MM.1S (cell line): ENCODE results near the gene MIPOL1.

Experiments
- DNase-seq: peaks from one replicate; pipeline ENCODE4 v3.0.0-alpha.2; 2015
- H2AFZ ChIP-seq: fragments of 300-600 bp; sonication (generic); 2 replicates; pipeline ENCODE4 v1.6.0; 2016; ENCODE audit warnings: antibody characterized with exemption, low read length
- H3F3A ChIP-seq: fragments of 300-600 bp; sonication (generic); 2 replicates; pipeline ENCODE4 v1.6.1; 2016; ENCODE audit warnings: mild to moderate bottlenecking, antibody characterized with exemption, low read length, moderate library complexity, mixed read lengths; ENCODE audit not compliant: insufficient read depth
- H3K27ac ChIP-seq: fragments of 300-600 bp; sonication (generic); 2 replicates; pipeline ENCODE4 v1.5.1; 2016; ENCODE audit warnings: mild to moderate bottlenecking, low read length
- H3K27me3 ChIP-seq: fragments of 300-600 bp; sonication (generic); replicated peaks from 2 replicates; pipeline ENCODE4 v1.6.0; 2016; ENCODE audit warnings: low read length; ENCODE audit not compliant: insufficient read depth
- H3K36me3 ChIP-seq: fragments of 300-600 bp; sonication (generic); replicated peaks from 2 replicates; pipeline ENCODE4 v1.6.1; 2016; ENCODE audit warnings: mild to moderate bottlenecking, low read length, mixed read lengths; ENCODE audit not compliant: insufficient read depth
- H3K4me1 ChIP-seq: fragments of 300-600 bp; sonication (generic); 2 replicates; pipeline ENCODE4 v1.6.1; 2016; ENCODE audit warnings: low read length, mixed read lengths
- H3K4me2 ChIP-seq: fragments of 300-600 bp; sonication (generic); 2 replicates; pipeline ENCODE4 v1.6.0; 2016; ENCODE audit warnings: low read depth, low read length
- H3K4me3 ChIP-seq: fragments of 300-600 bp; sonication (generic); 2 replicates; pipeline ENCODE4 v1.5.1; 2016; ENCODE audit warnings: low read length, mixed read lengths
- H3K79me2 ChIP-seq: fragments of 300-600 bp; sonication (generic); 2 replicates; pipeline ENCODE4 v1.6.1; 2016; ENCODE audit warnings: mixed run types, low read length, mixed read lengths
- H3K9ac ChIP-seq: fragments of 300-600 bp; sonication (generic); 2 replicates; pipeline ENCODE4 v1.6.1; 2016; ENCODE audit warnings: low read length, mixed read lengths
- H3K9me2 ChIP-seq: fragments of 300-600 bp; sonication (generic); replicated peaks from 2 replicates; pipeline ENCODE4 v1.6.1; 2016; ENCODE audit warnings: mild to moderate bottlenecking, low read length, mixed read lengths; ENCODE audit not compliant: insufficient read depth
- H3K9me3 ChIP-seq: fragments of 300-600 bp; sonication (generic); replicated peaks from 2 replicates; pipeline ENCODE4 v1.6.1; 2016; ENCODE audit warnings: mild to moderate bottlenecking, low read length, mixed read lengths; ENCODE audit not compliant: insufficient read depth
- H4K20me1 ChIP-seq: fragments of 300-600 bp; sonication (generic); 2 replicates; pipeline ENCODE4 v1.6.1; 2016; ENCODE audit warnings: mild to moderate bottlenecking, low read length, moderate library complexity, mixed read lengths; ENCODE audit not compliant: insufficient read depth
- CTCF ChIP-seq: fragments of 300-600 bp; sonication (generic); IDR thresholded peaks from 2 replicates; pipeline ENCODE4 v1.5.1; 2016; ENCODE audit warnings: antibody characterized with exemption, low read length, mixed read lengths
- EZH2 ChIP-seq: fragments of 300-600 bp; sonication (generic); optimal IDR thresholded peaks from 2 replicates; pipeline ENCODE3; 2017; ENCODE audit warnings: low read depth, mild to moderate bottlenecking, antibody characterized with exemption, low read length, mixed read lengths
- EZH2phosphoT487 ChIP-seq: fragments of 300-600 bp; sonication (generic); IDR thresholded peaks from 2 replicates; pipeline ENCODE4 v1.6.1; 2018; ENCODE audit warnings: antibody characterized with exemption, low read length

Gene MIPOL1

GRCh38 chr14:37253905-37254304 lies 56.2 kb downstream of the MIPOL1 start:
- no peak overlapping the region for H3K4me3 ChIP-seq
- no peak overlapping the region for H2AFZ ChIP-seq
- H3K36me3 ChIP-seq, result no peaks in the 10 kb centered on the region
- no peaks in the 10 kb centered on the region for H3K9me2 ChIP-seq
- H3K79me2 ChIP-seq, result no peaks in the 10 kb centered on the region
- TF ChIP-seq CTCF (no peak), EZH2 (no peak)
- H3K9me3 ChIP-seq, result no peaks in the 10 kb centered on the region
- no peaks in the 10 kb centered on the region for H3K27me3 ChIP-seq
- H3K4me2 ChIP-seq, result no peak overlapping the region
- H3K27ac ChIP-seq, result no peak overlapping the region
- H3K4me1 ChIP-seq, result no peaks in the 10 kb centered on the region
- no peaks in the 10 kb centered on the region for H4K20me1 ChIP-seq
- no peak overlapping the region for H3K9ac ChIP-seq
- DNase-seq, result no peak
- no peaks in the 10 kb centered on the region for H3F3A ChIP-seq

- DNase-seq, result no peak
- Histone ChIP-seq H2AFZ (no peak overlapping the region), H3K79me2 (no peaks in the 10 kb centered on the region), H3F3A (no peaks in the 10 kb centered on the region), H3K27me3 (no peaks in the 10 kb centered on the region), H3K27ac (no peak overlapping the region), H3K36me3 (no peaks in the 10 kb centered on the region), H3K9me3 (no peaks in the 10 kb centered on the region), H3K4me2 (no peak overlapping the region), H3K9ac (no peak overlapping the region), H3K9me2 (no peaks in the 10 kb centered on the region), H4K20me1 (no peaks in the 10 kb centered on the region), H3K4me3 (no peak overlapping the region), H3K4me1 (no peaks in the 10 kb centered on the region)
- TF ChIP-seq CTCF (no peak), EZH2phosphoT487 (no peak), EZH2 (no peak)
Measured at GRCh38 chr14:37254411-37254947, 56.7 kb downstream of the MIPOL1 start.

- no peak for DNase-seq
- Histone ChIP-seq H4K20me1 (no peaks in the 10 kb centered on the region), H3K4me1 (no peaks in the 10 kb centered on the region), H2AFZ (no peak overlapping the region), H3F3A (no peaks in the 10 kb centered on the region), H3K9ac (no peak overlapping the region), H3K4me3 (no peak overlapping the region), H3K4me2 (no peak overlapping the region), H3K27me3 (no peaks in the 10 kb centered on the region), H3K27ac (no peak overlapping the region), H3K9me3 (no peaks in the 10 kb centered on the region), H3K36me3 (no peaks in the 10 kb centered on the region), H3K9me2 (no peaks in the 10 kb centered on the region), H3K79me2 (no peaks in the 10 kb centered on the region)
- no peak for TF ChIP-seq EZH2
- no peak for TF ChIP-seq EZH2phosphoT487
- TF ChIP-seq CTCF, result no peak
Measured at GRCh38 chr14:37257501-37258070, 59.8 kb downstream of the MIPOL1 start.
